ENCODE measurements around the gene ENG. TPM values are rescaled to one million over a fixed set of nuclear protein-coding genes. Genes with fewer than 3 reads are reported as not detected.
"Not testable (repeated sequence)": the region's sequence is repeated elsewhere in the genome, so short reads cannot be mapped to it uniquely, and the experiment has no call there.

ENG gene
- total and polyA plus RNA-seq, 2 experiments from 2014 or later: 1.4 to 2.6 TPM

- no peaks in the 10 kb centered on the region for H3K4me1 ChIP-seq (ENCODE audit: insufficient read depth)
- no peaks in the 10 kb centered on the region for H3K9me2 ChIP-seq (ENCODE audit: insufficient read depth)
- Mint-ChIP-seq H3K36me3 (ENCODE audit: low read depth) (no peaks in the 10 kb centered on the region), H3K9me3 (no peaks in the 10 kb centered on the region), H3K4me1 (peaks cover 9% of the 10 kb centered on the region), H3K27ac (no peak overlapping the region), H3K4me3 (no peak overlapping the region), H3K27me3 (ENCODE audit: insufficient read depth, low read depth, poor library complexity) (peaks cover 3% of the 10 kb centered on the region)
- no peaks in the 10 kb centered on the region for H3K36me3 ChIP-seq (ENCODE audit: insufficient read depth)
- no peaks in the 10 kb centered on the region for H3K27me3 ChIP-seq (ENCODE audit: insufficient read depth)
- no peak for TF ChIP-seq EZH2 (IDR thresholded peaks at IDR 0.05; ENCODE audit: low read depth, unreplicated experiment)
- TF ChIP-seq POLR2AphosphoS5 (IDR thresholded peaks at IDR 0.05; ENCODE audit: low read depth): no peak
- TF ChIP-seq JUNB (IDR thresholded peaks at IDR 0.05; ENCODE audit: unreplicated experiment): no peak
- TF ChIP-seq, protein P1, sequence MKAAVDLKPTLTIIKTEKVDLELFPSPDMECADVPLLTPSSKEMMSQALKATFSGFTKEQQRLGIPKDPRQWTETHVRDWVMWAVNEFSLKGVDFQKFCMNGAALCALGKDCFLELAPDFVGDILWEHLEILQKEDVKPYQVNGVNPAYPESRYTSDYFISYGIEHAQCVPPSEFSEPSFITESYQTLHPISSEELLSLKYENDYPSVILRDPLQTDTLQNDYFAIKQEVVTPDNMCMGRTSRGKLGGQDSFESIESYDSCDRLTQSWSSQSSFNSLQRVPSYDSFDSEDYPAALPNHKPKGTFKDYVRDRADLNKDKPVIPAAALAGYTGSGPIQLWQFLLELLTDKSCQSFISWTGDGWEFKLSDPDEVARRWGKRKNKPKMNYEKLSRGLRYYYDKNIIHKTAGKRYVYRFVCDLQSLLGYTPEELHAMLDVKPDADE (IDR thresholded peaks at IDR 0.05): no peak
- TF ChIP-seq ZNF114 (CRISPR knock-in tag; IDR thresholded peaks at IDR 0.05): no peak
- TF ChIP-seq, protein P2, sequence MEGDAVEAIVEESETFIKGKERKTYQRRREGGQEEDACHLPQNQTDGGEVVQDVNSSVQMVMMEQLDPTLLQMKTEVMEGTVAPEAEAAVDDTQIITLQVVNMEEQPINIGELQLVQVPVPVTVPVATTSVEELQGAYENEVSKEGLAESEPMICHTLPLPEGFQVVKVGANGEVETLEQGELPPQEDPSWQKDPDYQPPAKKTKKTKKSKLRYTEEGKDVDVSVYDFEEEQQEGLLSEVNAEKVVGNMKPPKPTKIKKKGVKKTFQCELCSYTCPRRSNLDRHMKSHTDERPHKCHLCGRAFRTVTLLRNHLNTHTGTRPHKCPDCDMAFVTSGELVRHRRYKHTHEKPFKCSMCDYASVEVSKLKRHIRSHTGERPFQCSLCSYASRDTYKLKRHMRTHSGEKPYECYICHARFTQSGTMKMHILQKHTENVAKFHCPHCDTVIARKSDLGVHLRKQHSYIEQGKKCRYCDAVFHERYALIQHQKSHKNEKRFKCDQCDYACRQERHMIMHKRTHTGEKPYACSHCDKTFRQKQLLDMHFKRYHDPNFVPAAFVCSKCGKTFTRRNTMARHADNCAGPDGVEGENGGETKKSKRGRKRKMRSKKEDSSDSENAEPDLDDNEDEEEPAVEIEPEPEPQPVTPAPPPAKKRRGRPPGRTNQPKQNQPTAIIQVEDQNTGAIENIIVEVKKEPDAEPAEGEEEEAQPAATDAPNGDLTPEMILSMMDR (conservative IDR thresholded peaks at IDR 0.05; ENCODE audit: low read depth in 2 of 2): no peak
- H4K20me1 ChIP-seq (replicated peaks; ENCODE audit: insufficient read depth): no peaks in the 10 kb centered on the region
- H3K4me3 ChIP-seq: no peak overlapping the region
- no peak overlapping the region for H3K4me2 ChIP-seq
- ATAC-seq (no peak), DNase-seq (ENCODE audit: low spot score) (no peak)
- H3K27ac ChIP-seq (ENCODE audit: low read depth): no peak overlapping the region
- no peaks in the 10 kb centered on the region for H3F3A ChIP-seq (replicated peaks; ENCODE audit: low read depth)
- no peaks in the 10 kb centered on the region for H3K79me2 ChIP-seq (replicated peaks; ENCODE audit: insufficient read depth)
- H2AFZ ChIP-seq: no peak overlapping the region
These were observed 17.1 kb downstream of the ENG start for GRCh38 chr9:127837346-127837745.

DNA sequence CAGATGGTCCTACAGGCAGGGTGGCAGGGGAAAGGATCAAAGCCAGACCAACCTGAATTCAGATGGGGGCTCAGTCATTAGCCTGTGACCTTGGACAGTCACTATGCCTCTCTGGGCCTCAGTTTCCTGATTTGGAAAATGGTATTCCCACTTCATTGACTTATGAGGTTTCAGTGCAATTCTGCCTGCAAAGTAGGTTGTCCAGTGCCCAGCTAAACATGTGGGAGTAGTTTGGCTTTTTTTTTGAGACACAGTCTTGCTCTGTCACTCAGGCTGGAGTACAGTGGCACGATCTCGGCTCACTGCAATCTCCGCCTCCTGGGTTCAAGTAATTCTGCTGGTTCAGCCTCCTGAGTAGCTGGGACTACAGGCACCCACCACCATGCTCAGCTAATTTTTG, 17.9 kb downstream of the ENG start:
- H3K36me3 Mint-ChIP-seq (ENCODE audit: low read depth); H3F3A ChIP-seq (replicated peaks; ENCODE audit: low read depth); H4K20me1 ChIP-seq (replicated peaks; ENCODE audit: insufficient read depth); H3K4me2 ChIP-seq; H3K27ac Mint-ChIP-seq; H3K79me2 ChIP-seq (replicated peaks; ENCODE audit: insufficient read depth); H3K9me3 Mint-ChIP-seq; H2AFZ ChIP-seq; H3K27me3 Mint-ChIP-seq (ENCODE audit: insufficient read depth, low read depth, poor library complexity); H3K4me3 Mint-ChIP-seq; H3K36me3 ChIP-seq (ENCODE audit: insufficient read depth); H3K9me2 ChIP-seq (ENCODE audit: insufficient read depth); DNase-seq (ENCODE audit: low spot score); H3K27ac ChIP-seq (ENCODE audit: low read depth); H3K4me3 ChIP-seq; H3K27me3 ChIP-seq (ENCODE audit: insufficient read depth); ATAC-seq; H3K4me1 ChIP-seq (ENCODE audit: insufficient read depth): not testable (repeated sequence)
- H3K4me1 Mint-ChIP-seq: peaks cover 10% of the 10 kb centered on the region

DNA sequence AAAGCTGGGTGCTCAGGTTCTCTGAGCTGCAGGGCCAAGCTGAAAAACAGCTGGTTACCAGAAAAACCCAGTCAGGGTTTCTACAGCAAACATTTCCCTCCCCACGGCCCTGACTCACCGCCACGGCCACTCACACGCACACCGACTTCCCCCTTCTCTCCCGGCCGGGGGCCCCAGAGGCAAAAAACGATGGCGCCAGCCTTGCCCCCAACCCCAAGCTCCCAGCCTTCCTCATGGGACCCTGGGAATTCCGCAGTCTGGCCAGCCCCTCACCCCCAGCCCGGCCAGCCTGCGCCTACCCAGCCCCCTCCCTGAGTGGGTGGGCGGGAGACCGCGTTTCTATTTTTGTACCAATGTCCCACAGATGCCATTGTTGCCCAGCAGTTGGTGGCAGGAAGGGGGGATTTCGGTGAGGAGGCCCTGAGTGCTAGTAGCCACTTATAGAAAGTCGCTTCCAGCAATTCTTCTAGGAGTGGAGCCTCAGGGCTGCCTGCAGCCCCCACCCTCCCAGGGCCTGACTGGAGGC, 18.4 kb downstream of the ENG start:
- H3K4me3 Mint-ChIP-seq: no peak overlapping the region
- no peaks in the 10 kb centered on the region for H3K27me3 ChIP-seq (ENCODE audit: insufficient read depth)
- no peak overlapping the region for H3K4me3 ChIP-seq
- H3K27ac ChIP-seq (ENCODE audit: low read depth): no peak overlapping the region
- ATAC-seq: no peak
- H2AFZ ChIP-seq: no peak overlapping the region
- H3F3A ChIP-seq (replicated peaks; ENCODE audit: low read depth): no peaks in the 10 kb centered on the region
- no peaks in the 10 kb centered on the region for H3K36me3 ChIP-seq (ENCODE audit: insufficient read depth)
- no peaks in the 10 kb centered on the region for H3K9me2 ChIP-seq (ENCODE audit: insufficient read depth)
- H3K4me1 Mint-ChIP-seq: peaks cover 10% of the 10 kb centered on the region
- H3K79me2 ChIP-seq (replicated peaks; ENCODE audit: insufficient read depth): no peaks in the 10 kb centered on the region
- no peak for DNase-seq (ENCODE audit: low spot score)
- H3K4me2 ChIP-seq: no peak overlapping the region
- peaks cover 4% of the 10 kb centered on the region for H3K27me3 Mint-ChIP-seq (ENCODE audit: insufficient read depth, low read depth, poor library complexity)
- H3K9me3 Mint-ChIP-seq: no peaks in the 10 kb centered on the region
- H4K20me1 ChIP-seq (replicated peaks; ENCODE audit: insufficient read depth): no peaks in the 10 kb centered on the region
- no peaks in the 10 kb centered on the region for H3K4me1 ChIP-seq (ENCODE audit: insufficient read depth)
- H3K36me3 Mint-ChIP-seq (ENCODE audit: low read depth): no peaks in the 10 kb centered on the region
- H3K27ac Mint-ChIP-seq: no peak overlapping the region
- TF ChIP-seq NANOG (IDR thresholded peaks at IDR 0.05; ENCODE audit: borderline replicate concordance) (no peak), JUNB (IDR thresholded peaks at IDR 0.05; ENCODE audit: unreplicated experiment) (no peak), REST (IDR thresholded peaks at IDR 0.05; ENCODE audit: unreplicated experiment) (no peak), ZNF331 (CRISPR knock-in tag; IDR thresholded peaks at IDR 0.05; ENCODE audit: low read depth) (no peak), ZNF114 (CRISPR knock-in tag; IDR thresholded peaks at IDR 0.05) (no peak)

All from GM23338 (cell line).